OCI-LY1 (cell line): ENCODE data around the gene KLK6.

Experiments
- H2AFZ ChIP-seq: fragments of 200-600 bp; sonication (generic), shearing (Covaris generic); 2 replicates; pipeline ENCODE4 v1.6.0; 2014; ENCODE audit warnings: antibody characterized with exemption, mild to moderate bottlenecking, low read length
- H3F3A ChIP-seq: fragments of 200-600 bp; sonication (generic), shearing (Covaris generic); 2 replicates; pipeline ENCODE4 v1.6.0; 2014; ENCODE audit warnings: mild to moderate bottlenecking, antibody characterized with exemption, low read length, moderate library complexity; ENCODE audit not compliant: insufficient read depth
- H3K27ac ChIP-seq: fragments of 200-600 bp; sonication (generic); 2 replicates; pipeline ENCODE4 v1.5.1; 2014; ENCODE audit warnings: low read length, mixed run types, mild to moderate bottlenecking, low read depth; ENCODE audit not compliant: poor library complexity, severe bottlenecking
- H3K27me3 ChIP-seq: fragments of 200-600 bp; sonication (generic); 2 replicates; pipeline ENCODE4 v1.6.0; 2014; ENCODE audit warnings: antibody characterized with exemption, mild to moderate bottlenecking, low read length, moderate library complexity; ENCODE audit not compliant: insufficient read depth
- H3K36me3 ChIP-seq: fragments of 200-600 bp; sonication (generic); 2 replicates; pipeline ENCODE4 v1.6.1; 2014; ENCODE audit warnings: mild to moderate bottlenecking, antibody characterized with exemption, low read length, moderate library complexity, mixed read lengths; ENCODE audit not compliant: insufficient read depth
- H3K4me1 ChIP-seq: fragments of 200-600 bp; sonication (generic); 2 replicates; pipeline ENCODE4 v1.5.1; 2014; ENCODE audit warnings: mild to moderate bottlenecking, low read length, moderate library complexity; ENCODE audit not compliant: insufficient read depth, severe bottlenecking
- H3K4me2 ChIP-seq: fragments of 200-600 bp; sonication (generic), shearing (Covaris generic); 2 replicates; pipeline ENCODE4 v1.6.1; 2014; ENCODE audit warnings: low read length
- H3K4me3 ChIP-seq: fragments of 200-600 bp; sonication (generic); 2 replicates; pipeline ENCODE4 v1.5.1; 2014; ENCODE audit warnings: low read length, low read depth, mild to moderate bottlenecking, mixed read lengths; ENCODE audit not compliant: poor library complexity, severe bottlenecking
- H3K79me2 ChIP-seq: fragments of 200-600 bp; shearing (Covaris generic); 2 replicates; pipeline ENCODE4 v1.6.1; 2016; ENCODE audit warnings: mixed run types, low read length, mixed read lengths; ENCODE audit not compliant: insufficient read depth
- H3K9ac ChIP-seq: fragments of 200-600 bp; sonication (generic), shearing (Covaris generic); 2 replicates; pipeline ENCODE4 v1.6.1; 2014; ENCODE audit warnings: mild to moderate bottlenecking, low read length, mixed read lengths
- H3K9me2 ChIP-seq: fragments of 200-600 bp; sonication (generic), shearing (Covaris generic); 2 replicates; pipeline ENCODE4 v1.6.1; 2014; ENCODE audit warnings: low read depth, mild to moderate bottlenecking, low read length, mixed read lengths
- H3K9me3 ChIP-seq: fragments of 200-600 bp; shearing (Covaris generic); 2 replicates; pipeline ENCODE4 v1.6.1; 2014; ENCODE audit warnings: low read length, mixed read lengths
- H4K20me1 ChIP-seq: fragments of 200-600 bp; sonication (generic), shearing (Covaris generic); 2 replicates; pipeline ENCODE4 v1.6.0; 2016; ENCODE audit warnings: mild to moderate bottlenecking, low read length; ENCODE audit not compliant: insufficient read depth
- EZH2 ChIP-seq: fragments of 200-600 bp; sonication (generic), shearing (Covaris generic); IDR thresholded peaks from 2 replicates; pipeline ENCODE4 v1.8.0; 2017; ENCODE audit warnings: borderline replicate concordance, mixed run types, mild to moderate bottlenecking, antibody characterized with exemption, low read length, moderate library complexity, mixed read lengths
- TF ChIP-seq, protein P1 (sequence below): fragments of 200-600 bp; sonication (generic), shearing (Covaris generic); IDR thresholded peaks from 2 replicates; pipeline ENCODE4 v1.5.1; 2017; ENCODE audit warnings: mild to moderate bottlenecking, antibody characterized with exemption, low read length, moderate library complexity, mixed read lengths

The KLK6 gene

DNA sequence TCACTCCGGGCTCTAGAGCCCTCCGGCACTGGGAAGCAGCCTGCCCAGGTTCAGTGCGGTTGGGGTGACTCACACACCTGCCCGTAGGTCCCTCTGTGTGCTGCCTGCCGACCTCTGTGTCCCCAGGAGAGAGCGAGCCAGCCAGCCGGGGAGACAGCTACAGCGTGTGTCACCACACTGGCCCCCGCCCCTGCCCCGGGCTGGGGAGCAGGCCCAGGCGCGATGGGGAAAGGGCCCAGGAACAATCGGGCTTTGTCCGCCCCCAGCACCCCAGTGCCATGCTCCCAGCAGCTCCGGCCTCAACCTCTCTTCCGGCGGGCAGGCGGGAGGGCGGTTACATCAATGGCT lies at the start of gene KLK6:
Gene KLK6 (minus strand): TSS at position 179 of the 348 bp plus-strand sequence. CDS start 1,487 bp downstream, outside the sequence.
- no peaks in the 10 kb centered on the region for H3K9me2 ChIP-seq
- H3K4me1 ChIP-seq = no peaks in the 10 kb centered on the region
- H3K4me2 ChIP-seq = no peak within 1 kb of the TSS
- H3K79me2 ChIP-seq = no peaks in the 10 kb centered on the region
- H3K27me3 ChIP-seq = no peaks in the 10 kb centered on the region
- H3K9me3 ChIP-seq = no peaks in the 10 kb centered on the region
- no peaks in the 10 kb centered on the region for H3F3A ChIP-seq
- no peak within 1 kb of the TSS for H2AFZ ChIP-seq
- H3K9ac ChIP-seq = no peak within 1 kb of the TSS
- no peak within 1 kb of the TSS for H3K27ac ChIP-seq
- no peaks in the 10 kb centered on the region for H3K36me3 ChIP-seq
- H3K4me3 ChIP-seq = no peak within 1 kb of the TSS
- H4K20me1 ChIP-seq = no peaks in the 10 kb centered on the region
- no peak for TF ChIP-seq EZH2
- TF ChIP-seq, protein P1, sequence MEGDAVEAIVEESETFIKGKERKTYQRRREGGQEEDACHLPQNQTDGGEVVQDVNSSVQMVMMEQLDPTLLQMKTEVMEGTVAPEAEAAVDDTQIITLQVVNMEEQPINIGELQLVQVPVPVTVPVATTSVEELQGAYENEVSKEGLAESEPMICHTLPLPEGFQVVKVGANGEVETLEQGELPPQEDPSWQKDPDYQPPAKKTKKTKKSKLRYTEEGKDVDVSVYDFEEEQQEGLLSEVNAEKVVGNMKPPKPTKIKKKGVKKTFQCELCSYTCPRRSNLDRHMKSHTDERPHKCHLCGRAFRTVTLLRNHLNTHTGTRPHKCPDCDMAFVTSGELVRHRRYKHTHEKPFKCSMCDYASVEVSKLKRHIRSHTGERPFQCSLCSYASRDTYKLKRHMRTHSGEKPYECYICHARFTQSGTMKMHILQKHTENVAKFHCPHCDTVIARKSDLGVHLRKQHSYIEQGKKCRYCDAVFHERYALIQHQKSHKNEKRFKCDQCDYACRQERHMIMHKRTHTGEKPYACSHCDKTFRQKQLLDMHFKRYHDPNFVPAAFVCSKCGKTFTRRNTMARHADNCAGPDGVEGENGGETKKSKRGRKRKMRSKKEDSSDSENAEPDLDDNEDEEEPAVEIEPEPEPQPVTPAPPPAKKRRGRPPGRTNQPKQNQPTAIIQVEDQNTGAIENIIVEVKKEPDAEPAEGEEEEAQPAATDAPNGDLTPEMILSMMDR = no peak

DNA sequence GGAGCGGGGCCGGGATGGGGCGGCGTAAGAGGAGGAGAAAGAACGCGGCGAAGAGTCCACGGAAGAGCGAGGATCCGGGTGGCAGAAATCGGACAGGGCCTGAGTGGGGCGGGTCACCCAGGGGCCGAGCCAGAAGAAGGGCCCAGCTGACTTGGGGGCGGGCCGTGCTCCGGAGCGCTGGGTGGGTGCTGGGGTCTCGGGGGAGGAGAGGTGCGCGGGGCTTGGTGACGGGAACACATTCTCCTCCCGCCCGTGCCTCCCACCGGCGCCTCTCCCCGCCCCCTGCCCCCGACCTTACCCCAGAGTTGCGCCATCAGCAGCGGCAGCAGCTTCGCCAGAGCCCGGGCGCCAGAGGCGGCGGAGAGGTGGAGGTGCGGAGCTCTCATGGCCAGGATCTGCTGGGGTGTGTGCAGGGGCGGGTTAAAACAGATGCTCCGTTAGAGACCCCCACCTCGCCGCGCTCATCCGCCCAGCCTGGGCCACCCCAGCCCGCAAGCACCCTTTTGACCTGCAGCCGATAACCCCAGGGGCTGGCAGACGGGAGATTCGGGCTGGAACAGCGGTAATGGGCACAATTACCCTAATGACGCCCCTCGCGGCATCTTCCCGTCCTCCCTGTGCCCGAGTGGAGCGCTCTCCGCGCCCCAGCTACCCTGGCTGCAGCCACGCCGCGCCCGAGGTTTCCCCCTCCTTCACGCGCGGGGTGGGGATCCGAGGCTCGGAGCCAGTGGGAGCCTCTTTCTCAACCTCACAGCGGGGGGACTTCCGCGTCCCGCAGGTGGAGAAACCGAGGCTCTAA lies 49.6 kb upstream of the KLK6 start:
- Histone ChIP-seq H3K9me3 (no peaks in the 10 kb centered on the region), H3K27ac (no peak overlapping the region), H3K9ac (no peak overlapping the region), H3K4me3 (no peak overlapping the region), H3K27me3 (no peaks in the 10 kb centered on the region), H3K36me3 (no peaks in the 10 kb centered on the region), H2AFZ (no peak overlapping the region), H4K20me1 (no peaks in the 10 kb centered on the region), H3K79me2 (no peaks in the 10 kb centered on the region), H3F3A (no peaks in the 10 kb centered on the region), H3K4me2 (no peak overlapping the region), H3K4me1 (no peaks in the 10 kb centered on the region), H3K9me2 (no peaks in the 10 kb centered on the region)
- TF ChIP-seq, protein P1 = no peak
- TF ChIP-seq EZH2 = no peak

DNA sequence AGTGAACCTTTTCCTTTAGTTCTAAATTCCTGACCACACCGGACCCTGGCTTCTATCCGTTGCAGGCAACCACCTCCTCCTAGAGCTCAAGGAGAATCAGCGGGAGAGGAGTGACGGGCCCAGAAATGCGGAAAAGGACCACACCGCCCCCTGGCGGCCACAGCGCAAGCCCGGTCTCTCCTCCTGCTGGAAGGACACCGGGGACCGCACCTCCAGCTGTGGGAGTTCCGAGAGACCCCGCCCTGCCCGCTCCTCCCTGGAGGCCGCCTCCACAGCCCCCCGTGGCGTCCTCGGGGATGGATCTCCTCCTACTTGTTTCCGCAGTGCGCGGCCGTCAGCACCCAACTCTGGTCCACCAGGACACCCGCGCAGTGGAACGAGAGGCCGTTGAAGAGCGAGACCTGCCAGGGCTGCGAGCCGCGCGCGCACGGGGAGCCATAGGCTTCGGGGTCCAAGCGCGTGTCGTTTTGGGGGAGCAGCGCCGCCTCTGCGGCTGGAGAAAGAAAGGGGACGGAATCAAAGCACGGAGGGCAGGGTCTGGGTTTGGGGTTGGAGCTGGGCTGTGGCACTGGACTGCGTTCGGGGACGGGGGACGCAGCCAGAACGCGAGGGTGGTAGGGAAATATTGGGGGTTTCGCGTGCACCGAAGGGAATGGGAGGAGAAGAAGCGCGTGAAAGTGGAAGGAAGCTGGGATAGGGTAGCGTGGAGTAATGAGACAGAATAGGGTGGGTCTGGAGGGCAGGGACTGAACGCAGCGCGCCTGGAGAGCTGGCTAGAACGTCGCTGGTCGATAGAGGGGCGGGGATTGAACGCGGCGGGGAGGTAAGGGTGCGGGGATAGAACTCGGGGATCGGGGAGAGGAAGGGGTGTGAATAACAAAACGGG lies 47.6 kb upstream of the KLK6 start:
- Histone ChIP-seq H3K36me3 (no peaks in the 10 kb centered on the region), H3K9me2 (no peaks in the 10 kb centered on the region), H3K79me2 (no peaks in the 10 kb centered on the region), H3K4me1 (no peaks in the 10 kb centered on the region), H3K27me3 (no peaks in the 10 kb centered on the region), H4K20me1 (no peaks in the 10 kb centered on the region), H3K4me2 (no peak overlapping the region), H3K9me3 (no peaks in the 10 kb centered on the region), H2AFZ (no peak overlapping the region), H3F3A (no peaks in the 10 kb centered on the region), H3K27ac (no peak overlapping the region), H3K9ac (no peak overlapping the region), H3K4me3 (no peak overlapping the region)
- TF ChIP-seq EZH2 = no peak
- TF ChIP-seq, protein P1 = peak; percentile 53
